Measurements from ENCODE around the gene HTT. TPM values are rescaled to one million over a fixed set of nuclear protein-coding genes. Genes with fewer than 3 reads are reported as not detected.

HTT gene
- total and polyA plus RNA-seq, 9 of the 15 experiments (the other 6 are each of a cell fraction or from before 2014, with no cell fraction given), result 0.66 to 31.6 (median 14.7) TPM

- TF ChIP-seq E2F6 (IDR thresholded peaks at IDR 0.05; ENCODE audit: borderline replicate concordance in 1 of 2, extremely low read depth in 1 of 2, insufficient read depth in 1 of 2, insufficient read length in 1 of 2, low read depth in 1 of 2, low read length in 1 of 2, poor library complexity in 1 of 2, severe bottlenecking in 1 of 2), result no peak
- TF ChIP-seq ZNF224 (CRISPR knock-in tag; IDR thresholded peaks at IDR 0.05), result no peak
- TF ChIP-seq ZFX (CRISPR knock-in tag; IDR thresholded peaks at IDR 0.05), result peak; percentile 73
Observed at GRCh38 chr4:3074846-3075651, 568 bp downstream of the HTT start (continued).

GRCh38 chr4:3075652-3075981, 1.1 kb downstream of the HTT start:
- Histone ChIP-seq H3K9me1 (ENCODE audit: control insufficient read depth, insufficient read depth, low read length) (no peaks in the 10 kb centered on the region), H3K4me3 (peak overlapping the region; percentile 72), H3K27ac (ENCODE audit: extremely low read depth, low read depth, low read length) (peak overlapping the region; percentile 49; the same call in 2 of the 3 replicates), H3K27me3 (ENCODE audit: control insufficient read depth in 2 of 2, insufficient read depth in 2 of 2, low read length in 2 of 2) (0 out of 5 replicates have a peak, but pooled peaks cover 0 to 6% of the 10 kb centered on the region in 2 experiments), H2AFZ (ENCODE audit: low read depth, low read length) (no peak overlapping the region), H3K4me1 (replicated peaks in 1 of 2; ENCODE audit: control insufficient read depth in 2 of 2, insufficient read depth in 2 of 2, low read length in 2 of 2) (peaks cover 19 to 27% of the 10 kb centered on the region in 2 experiments), H3K4me2 (ENCODE audit: insufficient read depth, low read length) (peak overlapping the region; percentile 85), H3K36me3 (ENCODE audit: control insufficient read depth, insufficient read depth, low read length) (no peaks in the 10 kb centered on the region), H3K9ac (ENCODE audit: insufficient read depth in 1 of 2, low read depth in 2 of 2, low read length in 2 of 2) (peak overlapping the region in 1 of 2 experiments; percentile 51; a peak in 2 of 4 replicates), H4K20me1 (replicated peaks; ENCODE audit: control insufficient read depth, insufficient read depth, low read length) (peaks cover 19% of the 10 kb centered on the region), H3K79me2 (ENCODE audit: control insufficient read depth, insufficient read depth, low read length) (peaks cover 32% of the 10 kb centered on the region), H3K9me3 (replicated peaks; ENCODE audit: control insufficient read depth, insufficient read depth, low read depth, low read length) (no peaks in the 10 kb centered on the region)
- in situ Hi-C loops (cut with MboI) (no loop called here), intact Hi-C loops (cut with micrococcal nuclease) (no loop called here)
- 5% methylated on average over 8 of the region's 8 CpGs for WGBS (ENCODE audit: insufficient coverage, low coverage, missing lambda C conversion rate)
- TF ChIP-seq SRSF1 (IDR thresholded peaks at IDR 0.05; ENCODE audit: low read depth, low read length), result no peak
- TF ChIP-seq ZKSCAN1 (IDR thresholded peaks at IDR 0.05; ENCODE audit: low read depth, low read length), result no peak
- no peak for TF ChIP-seq RBFOX2 (IDR thresholded peaks at IDR 0.05; ENCODE audit: low read depth, low read length)
- no peak for TF ChIP-seq SMAD4 (CRISPR knock-in tag; conservative IDR thresholded peaks at IDR 0.05)
- TF ChIP-seq RBBP5 (IDR thresholded peaks at IDR 0.05; ENCODE audit: borderline replicate concordance, insufficient read depth, low read length, poor library complexity, severe bottlenecking), result no peak
- TF ChIP-seq SIN3A (IDR thresholded peaks at IDR 0.05; ENCODE audit: borderline replicate concordance in 2 of 2, control insufficient read depth in 1 of 2, low read depth in 2 of 2, low read length in 2 of 2), result no peak
- no peak for TF ChIP-seq E2F4 (CRISPR knock-in tag; IDR thresholded peaks at IDR 0.05; ENCODE audit: low read depth)
- DNase-seq (ENCODE audit: extremely low read depth in 1 of 4, low spot score in 3 of 4) (peak in 1 of 4 experiments; percentile 63), ATAC-seq (no peak), FAIRE-seq (peak; percentile 29)
- no TSS peak for BruUV-seq (replicated peaks)
- CTCF ChIA-PET (ENCODE audit: low intra/inter-chr PET ratio), result no interaction called here
- POLR2A ChIA-PET, result no interaction called here
